OCI-LY7 (cell line): ENCODE data around the gene GPRIN3. TPM values are rescaled to one million over a fixed set of nuclear protein-coding genes. Genes with fewer than 3 reads are reported as not detected.

ENCODE experiments used
- BruUV-seq: library from RNA; stranded (reverse); fragments of 400-500 nt; replicated peaks from 2 replicates; lab custom pipeline; 2021; lab: Mats Ljungman, UMichigan
- CTCF ChIA-PET: fragments of 300-600 bp; sonication (Branson Sonifier 250); formaldehyde crosslinking; loops from one replicate; lab custom pipeline; 2022; ENCODE audit warnings: antibody characterized with exemption; ENCODE audit not compliant: unreplicated experiment; lab: Charles Lee
- POLR2A ChIA-PET: fragments of 300-600 bp; sonication (Branson Sonifier 250); formaldehyde crosslinking; loops from one replicate; lab custom pipeline; 2022; ENCODE audit warnings: antibody characterized with exemption; lab: Charles Lee
- DNase-seq: peaks from one replicate; pipeline ENCODE4 v3.0.0-alpha.2; 2015; ENCODE audit warnings: low spot score
- H2AFZ ChIP-seq: fragments of 200-600 bp; sonication (generic), shearing (Covaris generic); 2 replicates; pipeline ENCODE4 v1.6.1; 2014; ENCODE audit warnings: mild to moderate bottlenecking, antibody characterized with exemption, low read length, moderate library complexity
- H3K27ac ChIP-seq: fragments of 200-600 bp; sonication (generic); 2 replicates; pipeline ENCODE4 v1.5.1; 2014; ENCODE audit warnings: mixed run types, low read depth, mild to moderate bottlenecking, moderate library complexity, low read length, inconsistent platforms; ENCODE audit not compliant: poor library complexity, severe bottlenecking
- H3K36me3 ChIP-seq: fragments of 200-600 bp; sonication (generic); 2 replicates; pipeline ENCODE4 v1.6.1; 2014; ENCODE audit warnings: mild to moderate bottlenecking, antibody characterized with exemption, low read length, moderate library complexity, mixed read lengths; ENCODE audit not compliant: insufficient read depth
- H3K4me1 ChIP-seq: fragments of 200-600 bp; sonication (generic); 2 replicates; pipeline ENCODE4 v1.5.1; 2014; ENCODE audit warnings: mild to moderate bottlenecking, low read length; ENCODE audit not compliant: insufficient read depth, poor library complexity, severe bottlenecking
- H3K4me2 ChIP-seq: fragments of 200-600 bp; sonication (generic); 2 replicates; pipeline ENCODE4 v1.6.1; 2014; ENCODE audit warnings: mild to moderate bottlenecking, low read length
- H3K4me3 ChIP-seq: fragments of 200-600 bp; sonication (generic); 2 replicates; pipeline ENCODE4 v1.5.1; 2014; ENCODE audit warnings: mild to moderate bottlenecking, low read depth, low read length; ENCODE audit not compliant: poor library complexity, severe bottlenecking
- H3K79me2 ChIP-seq: fragments of 200-600 bp; sonication (generic); 2 replicates; pipeline ENCODE4 v1.6.1; 2016; ENCODE audit warnings: low read depth, mild to moderate bottlenecking, low read length, moderate library complexity, mixed read lengths; ENCODE audit not compliant: insufficient read depth
- H3K9me2 ChIP-seq: fragments of 200-600 bp; sonication (generic); 2 replicates; pipeline ENCODE4 v1.6.1; 2016; ENCODE audit warnings: mild to moderate bottlenecking, low read length, mixed read lengths; ENCODE audit not compliant: insufficient read depth
- H3K9me3 ChIP-seq: fragments of 200-600 bp; sonication (generic); 2 replicates; pipeline ENCODE4 v1.6.1; 2014; ENCODE audit warnings: mild to moderate bottlenecking, mixed run types, low read length, mixed read lengths
- H4K20me1 ChIP-seq: fragments of 200-600 bp; sonication (generic); 2 replicates; pipeline ENCODE4 v1.6.1; 2014; ENCODE audit warnings: mild to moderate bottlenecking, antibody characterized with exemption, low read length, moderate library complexity, mixed read lengths; ENCODE audit not compliant: insufficient read depth
- EZH2phosphoT487 ChIP-seq: fragments of 200-600 bp; sonication (generic); IDR thresholded peaks from 2 replicates; pipeline ENCODE4 v1.6.1; 2018; ENCODE audit warnings: low read depth, borderline replicate concordance, mild to moderate bottlenecking, mixed run types, antibody characterized with exemption, low read length, moderate library complexity, mixed read lengths
- intact Hi-C: fragments of 100-400 bp; cut with micrococcal nuclease; formaldehyde crosslinking; loops from one replicate; pipeline ENCODE4 v1.10.0; 2022; ENCODE audit not compliant: unreplicated experiment
- total RNA-seq, 2 experiments: library from RNA; depleted of rRNA in 1 of 2; stranded (reverse); fragments of >200 nt in 1 of 2; shearing (Covaris generic) in 1 of 2; gene quantifications; 2 replicates each; pipeline ENCODE4 v1.2.3, GENCODE V29; 2014 to 2022
- TF ChIP-seq, protein P1 (sequence below): fragments of 200-600 bp; sonication (generic); conservative IDR thresholded peaks from 2 replicates; pipeline ENCODE4 v1.5.1; 2014; ENCODE audit warnings: mild to moderate bottlenecking, antibody characterized with exemption, low read length, moderate library complexity, mixed read lengths

GPRIN3 gene
- total RNA-seq, 2 experiments from 2014 or later: 4.6 to 9.3 TPM

DNA sequence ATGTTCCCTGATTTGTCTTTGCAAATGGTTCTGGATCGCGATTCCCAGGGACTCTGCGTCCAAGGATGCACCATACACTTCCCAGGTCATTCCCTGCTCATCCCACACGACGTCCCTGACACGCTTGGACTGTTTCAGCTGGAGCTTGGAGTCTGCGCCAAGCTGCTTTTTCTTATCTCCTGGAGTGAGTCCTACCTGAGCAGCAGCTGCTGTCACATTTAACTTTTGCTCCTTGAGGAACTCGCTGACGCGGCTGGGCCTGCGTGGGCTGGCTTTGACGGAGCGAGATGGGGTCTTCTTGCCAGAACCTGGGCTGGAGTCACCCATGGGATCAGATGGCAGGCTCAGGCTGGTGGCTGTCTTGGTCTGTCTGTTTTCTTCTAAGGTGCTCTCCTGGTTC is 59.6 kb downstream of the GPRIN3 start:
- no peak overlapping the region for H3K4me3 ChIP-seq
- no peak for TF ChIP-seq EZH2phosphoT487
- TF ChIP-seq, protein P1, sequence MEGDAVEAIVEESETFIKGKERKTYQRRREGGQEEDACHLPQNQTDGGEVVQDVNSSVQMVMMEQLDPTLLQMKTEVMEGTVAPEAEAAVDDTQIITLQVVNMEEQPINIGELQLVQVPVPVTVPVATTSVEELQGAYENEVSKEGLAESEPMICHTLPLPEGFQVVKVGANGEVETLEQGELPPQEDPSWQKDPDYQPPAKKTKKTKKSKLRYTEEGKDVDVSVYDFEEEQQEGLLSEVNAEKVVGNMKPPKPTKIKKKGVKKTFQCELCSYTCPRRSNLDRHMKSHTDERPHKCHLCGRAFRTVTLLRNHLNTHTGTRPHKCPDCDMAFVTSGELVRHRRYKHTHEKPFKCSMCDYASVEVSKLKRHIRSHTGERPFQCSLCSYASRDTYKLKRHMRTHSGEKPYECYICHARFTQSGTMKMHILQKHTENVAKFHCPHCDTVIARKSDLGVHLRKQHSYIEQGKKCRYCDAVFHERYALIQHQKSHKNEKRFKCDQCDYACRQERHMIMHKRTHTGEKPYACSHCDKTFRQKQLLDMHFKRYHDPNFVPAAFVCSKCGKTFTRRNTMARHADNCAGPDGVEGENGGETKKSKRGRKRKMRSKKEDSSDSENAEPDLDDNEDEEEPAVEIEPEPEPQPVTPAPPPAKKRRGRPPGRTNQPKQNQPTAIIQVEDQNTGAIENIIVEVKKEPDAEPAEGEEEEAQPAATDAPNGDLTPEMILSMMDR: no peak
- H3K9me2 ChIP-seq: no peaks in the 10 kb centered on the region
- H3K9me3 ChIP-seq: no peaks in the 10 kb centered on the region
- BruUV-seq: no TSS peak
- intact Hi-C loops: no loop called here
- CTCF ChIA-PET: no interaction called here
- H4K20me1 ChIP-seq: no peaks in the 10 kb centered on the region
- H3K4me2 ChIP-seq: no peak overlapping the region
- no peaks in the 10 kb centered on the region for H3K4me1 ChIP-seq
- peaks cover 3% of the 10 kb centered on the region; the same call in 1 of the 2 replicates for H3K36me3 ChIP-seq
- H3K27ac ChIP-seq: no peak overlapping the region
- no peak for DNase-seq
- no peaks in the 10 kb centered on the region for H3K79me2 ChIP-seq
- H2AFZ ChIP-seq: no peak overlapping the region
- POLR2A ChIA-PET: interaction anchor here (0.7 to 0.8 kb wide), 3 partner anchors 11 to 52 kb away, joined by 3 to 6 read pairs (median 3); no protein-coding TSS in a partner anchor

DNA sequence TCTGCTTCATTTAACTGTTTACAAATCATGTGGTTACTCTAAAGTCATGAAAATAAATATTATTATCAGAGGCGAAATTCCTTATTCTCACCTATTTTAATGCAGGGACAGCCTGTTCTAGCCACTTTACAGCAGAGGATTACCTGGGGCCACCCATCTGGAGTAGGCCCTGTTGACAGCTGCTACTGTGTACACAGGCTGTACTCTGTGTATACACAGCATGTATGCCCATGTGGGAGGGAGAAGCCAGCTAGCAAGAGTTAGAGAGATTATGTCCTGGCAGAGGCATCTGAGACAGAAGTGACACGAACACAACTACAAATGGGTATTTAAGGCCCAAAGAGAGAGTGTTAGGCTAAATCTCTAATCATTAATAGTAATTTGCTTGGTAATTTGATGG is 62.1 kb downstream of the GPRIN3 start:
- Histone ChIP-seq H3K9me2 (no peaks in the 10 kb centered on the region), H3K27ac (no peak overlapping the region), H3K4me1 (no peaks in the 10 kb centered on the region), H3K9me3 (no peaks in the 10 kb centered on the region), H4K20me1 (no peaks in the 10 kb centered on the region), H2AFZ (no peak overlapping the region), H3K36me3 (peaks cover 3% of the 10 kb centered on the region; the same call in 1 of the 2 replicates), H3K79me2 (no peaks in the 10 kb centered on the region), H3K4me2 (no peak overlapping the region), H3K4me3 (no peak overlapping the region)
- no peak for DNase-seq
- ChIA-PET CTCF (no interaction called here), POLR2A (interaction anchor here (0.6 to 1.0 kb wide), 3 partner anchors 10 to 116 kb away, joined by 3 read pairs; no protein-coding TSS in a partner anchor)
- no peak for TF ChIP-seq EZH2phosphoT487
- TF ChIP-seq, protein P1: no peak
- intact Hi-C loops: no loop called here
- no TSS peak for BruUV-seq

DNA sequence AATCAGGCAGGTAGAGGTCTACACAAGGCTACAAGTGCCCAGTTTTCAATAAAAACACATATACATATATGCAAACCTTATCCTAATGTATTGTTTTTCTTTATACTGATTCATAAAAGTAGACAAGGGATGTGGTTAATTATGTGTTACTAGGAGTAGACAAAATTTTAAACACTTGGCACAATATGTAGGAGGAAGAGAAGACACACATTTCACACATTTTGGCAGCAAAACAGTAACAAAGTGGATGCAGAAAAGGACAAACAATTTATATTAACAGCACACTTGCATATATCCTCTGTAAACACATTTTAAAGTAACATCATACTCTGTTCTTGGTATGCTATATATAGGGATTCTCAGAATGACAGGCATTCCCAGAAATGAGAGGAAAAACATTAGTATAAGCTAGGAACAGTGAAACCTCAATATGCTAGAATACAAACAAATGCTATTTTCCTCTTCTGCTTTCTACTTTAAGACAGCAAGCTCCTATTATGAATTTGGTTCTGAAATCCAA is 63.8 kb downstream of the GPRIN3 start:
- H3K79me2 ChIP-seq: no peaks in the 10 kb centered on the region
- H3K36me3 ChIP-seq: 0 out of 2 replicates have a peak, but pooled peaks cover under 1% of the 10 kb centered on the region
- no peak overlapping the region for H3K4me3 ChIP-seq
- no peak for DNase-seq
- no peaks in the 10 kb centered on the region for H4K20me1 ChIP-seq
- no peaks in the 10 kb centered on the region for H3K9me3 ChIP-seq
- H3K27ac ChIP-seq: no peak overlapping the region
- CTCF ChIA-PET: no interaction called here
- no peaks in the 10 kb centered on the region for H3K4me1 ChIP-seq
- POLR2A ChIA-PET: interaction anchor here (0.5 kb wide), 1 partner anchor 198 kb away, joined by 3 read pairs; no protein-coding TSS in a partner anchor
- no peaks in the 10 kb centered on the region for H3K9me2 ChIP-seq
- BruUV-seq: no TSS peak
- no peak overlapping the region for H2AFZ ChIP-seq
- H3K4me2 ChIP-seq: no peak overlapping the region
- no peak for TF ChIP-seq EZH2phosphoT487
- TF ChIP-seq, protein P1: no peak
- intact Hi-C loops: no loop called here
